ENCODE measurements around the gene XYLT2. TPM values are rescaled to one million over a fixed set of nuclear protein-coding genes. Genes with fewer than 3 reads are reported as not detected.
"Not testable (repeated sequence)": the region's sequence is repeated elsewhere in the genome, so short reads cannot be mapped to it uniquely, and the experiment has no call there.

XYLT2 gene
- total and polyA plus RNA-seq, 2 of the 13 experiments (the other 11 are each of a cell fraction or from before 2014, with no cell fraction given): 17.0 to 22.1 TPM

- FAIRE-seq (no peak), DNase-seq (ENCODE audit: low spot score) (no peak), ATAC-seq (peak; percentile 78)
- in situ Hi-C loops (cut with HindIII; ENCODE audit: extremely low pct_ligation_motif_present, low pct_unique_long_range_greater_than_20kb) (no loop called here), intact Hi-C loops (cut with micrococcal nuclease; ENCODE audit: unreplicated experiment) (no loop called here)
- Histone ChIP-seq H3K27ac (ENCODE audit: extremely low read length, insufficient read depth, low read length) (no peak overlapping the region), H3K9me3 (ENCODE audit: low read length) (no peaks in the 10 kb centered on the region), H3K4me1 (ENCODE audit: insufficient read depth, low read length) (no peaks in the 10 kb centered on the region), H3K4me3 (replicated peaks in 1 of 3; ENCODE audit: insufficient read depth in 1 of 3, low read depth in 2 of 3, low read length in 3 of 3) (no peak overlapping the region), H3K36me3 (replicated peaks in 1 of 2; ENCODE audit: control insufficient read depth in 1 of 2, insufficient read depth in 2 of 2, low read length in 2 of 2) (no peaks in the 10 kb centered on the region), H2AFZ (ENCODE audit: low read length) (no peak overlapping the region), H4K20me1 (ENCODE audit: insufficient read depth, low read length) (no peaks in the 10 kb centered on the region), H3K9ac (ENCODE audit: insufficient read depth, low read depth, low read length) (no peak overlapping the region), H3K27me3 (ENCODE audit: control insufficient read depth in 1 of 2, insufficient read depth in 2 of 2, low read length in 2 of 2) (peaks cover 2 to 7% of the 10 kb centered on the region in 2 experiments; a peak in 2 of 5 replicates), H3K79me2 (ENCODE audit: insufficient read depth, low read length) (no peaks in the 10 kb centered on the region), H3K4me2 (ENCODE audit: low read depth, low read length) (no peak overlapping the region)
- TF ChIP-seq MEF2D (CRISPR knock-in tag; IDR thresholded peaks at IDR 0.05) (no peak), ZNF292 (CRISPR knock-in tag; IDR thresholded peaks at IDR 0.05; ENCODE audit: borderline replicate concordance, low read depth) (0 out of 2 replicates have a peak, but pooled peaks have one; percentile 9), MBNL3 (CRISPR knock-in tag; conservative IDR thresholded peaks at IDR 0.05) (no peak)
- POLR2A ChIA-PET: no interaction called here
- WGBS (ENCODE audit: low lambda C conversion rate): 17% methylated on average over 11 of the region's 11 CpGs
- no TSS peak for BruUV-seq (replicated peaks)
- CTCF ChIA-PET (ENCODE audit: low intra/inter-chr PET ratio, low total read pairs): interaction anchor here (1.0 to 7.9 kb wide), 9 partner anchors 24 to 218 kb away, joined by 4 to 223 read pairs (median 7); partner anchors contain the start of genes COL1A1 and TMEM92
Measured at GRCh38 chr17:50298018-50298417, 47.9 kb upstream of the XYLT2 start.

GRCh38 chr17:50299776-50300175 is 46.1 kb upstream of the XYLT2 start:
- BruUV-seq (replicated peaks): no TSS peak
- POLR2A ChIA-PET: no interaction called here

GRCh38 chr17:50300824-50301223 is 45.1 kb upstream of the XYLT2 start:
- H3K79me2 ChIP-seq (ENCODE audit: insufficient read depth, low read length); POLR2A ChIA-PET; FAIRE-seq; in situ Hi-C loops (cut with HindIII; ENCODE audit: extremely low pct_ligation_motif_present, low pct_unique_long_range_greater_than_20kb); H3K4me3 ChIP-seq (replicated peaks in 1 of 3; ENCODE audit: insufficient read depth in 1 of 3, low read depth in 2 of 3, low read length in 3 of 3); H4K20me1 ChIP-seq (ENCODE audit: insufficient read depth, low read length); BruUV-seq (replicated peaks); H3K9me3 ChIP-seq (ENCODE audit: low read length); H3K4me1 ChIP-seq (ENCODE audit: insufficient read depth, low read length); ATAC-seq; H2AFZ ChIP-seq (ENCODE audit: low read length); H3K36me3 ChIP-seq (replicated peaks in 1 of 2; ENCODE audit: control insufficient read depth in 1 of 2, insufficient read depth in 2 of 2, low read length in 2 of 2); DNase-seq (ENCODE audit: low spot score); CTCF ChIA-PET (ENCODE audit: low intra/inter-chr PET ratio, low total read pairs); H3K9ac ChIP-seq (ENCODE audit: insufficient read depth, low read depth, low read length); H3K4me2 ChIP-seq (ENCODE audit: low read depth, low read length); intact Hi-C loops (cut with micrococcal nuclease; ENCODE audit: unreplicated experiment); H3K27ac ChIP-seq (ENCODE audit: extremely low read length, insufficient read depth, low read length): not testable (repeated sequence)
- H3K27me3 ChIP-seq (ENCODE audit: control insufficient read depth in 1 of 2, insufficient read depth in 2 of 2, low read length in 2 of 2): peaks cover 5 to 25% of the 10 kb centered on the region in 2 experiments; a peak in 3 of 5 replicates
- WGBS (ENCODE audit: low lambda C conversion rate): 0% methylated on average over 1 of the region's 1 CpG

More at GRCh38 chr17:50299776-50300175, 46.1 kb upstream of the XYLT2 start:
- FAIRE-seq (no peak), DNase-seq (ENCODE audit: low spot score) (no peak), ATAC-seq (no peak)
- Histone ChIP-seq H3K9me3 (ENCODE audit: low read length) (no peaks in the 10 kb centered on the region), H3K27ac (ENCODE audit: extremely low read length, insufficient read depth, low read length) (no peak overlapping the region), H3K36me3 (replicated peaks in 1 of 2; ENCODE audit: control insufficient read depth in 1 of 2, insufficient read depth in 2 of 2, low read length in 2 of 2) (no peaks in the 10 kb centered on the region), H4K20me1 (ENCODE audit: insufficient read depth, low read length) (no peaks in the 10 kb centered on the region), H3K27me3 (ENCODE audit: control insufficient read depth in 1 of 2, insufficient read depth in 2 of 2, low read length in 2 of 2) (peaks cover 2 to 17% of the 10 kb centered on the region in 2 experiments; a peak in 3 of 5 replicates), H3K4me1 (ENCODE audit: insufficient read depth, low read length) (no peaks in the 10 kb centered on the region), H3K4me3 (replicated peaks in 1 of 3; ENCODE audit: insufficient read depth in 1 of 3, low read depth in 2 of 3, low read length in 3 of 3) (no peak overlapping the region), H3K79me2 (ENCODE audit: insufficient read depth, low read length) (no peaks in the 10 kb centered on the region), H3K4me2 (ENCODE audit: low read depth, low read length) (no peak overlapping the region), H3K9ac (ENCODE audit: insufficient read depth, low read depth, low read length) (no peak overlapping the region), H2AFZ (ENCODE audit: low read length) (no peak overlapping the region)
- intact Hi-C loops (cut with micrococcal nuclease; ENCODE audit: unreplicated experiment): no loop called here
- in situ Hi-C loops (cut with HindIII; ENCODE audit: extremely low pct_ligation_motif_present, low pct_unique_long_range_greater_than_20kb): no loop called here
- 11% methylated on average over 3 of the region's 3 CpGs for WGBS (ENCODE audit: low lambda C conversion rate)
- no peak for TF ChIP-seq RNF2 (conservative IDR thresholded peaks at IDR 0.05; ENCODE audit: low read depth)
- TF ChIP-seq SNRNP70 (IDR thresholded peaks at IDR 0.05; ENCODE audit: low read depth, low read length): no peak
- no peak for TF ChIP-seq HNRNPH1 (optimal IDR thresholded peaks at IDR 0.05; ENCODE audit: low read depth, low read length)
- TF ChIP-seq ZNF460 (CRISPR knock-in tag; IDR thresholded peaks at IDR 0.05; ENCODE audit: borderline replicate concordance): no peak
- CTCF ChIA-PET (ENCODE audit: low intra/inter-chr PET ratio, low total read pairs): interaction anchor here (7.9 kb wide), 1 partner anchor 99 kb away, joined by 223 read pairs; the partner anchor contains the start of gene COL1A1

Data from HepG2 (cell line).